HEK293 (cell line): Measurements from ENCODE around the gene PIF1.

ENCODE experiments used
- CTCF ChIA-PET: fragments of 350-600 bp; formaldehyde crosslinking; extraction: SDS; loops from one replicate; lab custom pipeline; 2021; ENCODE audit warnings: antibody characterized with exemption; lab: Yijun Ruan, JAX
- POLR2A ChIA-PET: fragments of 300-600 bp; formaldehyde crosslinking; extraction: SDS; loops from one replicate; lab custom pipeline; 2020; ENCODE audit warnings: antibody characterized with exemption, inconsistent platforms; lab: Yijun Ruan, JAX
- H3K27ac ChIP-seq: fragments of 200-500 bp; sonication (Bioruptor generic); 2 replicates; pipeline ENCODE4 v1.5.1; 2014; ENCODE audit warnings: low read depth, low read length, control low read depth, inconsistent platforms; ENCODE audit errors: extremely low read depth
- H3K36me3 ChIP-seq, 2 experiments: fragments of 200-500 bp in 1 of 2; sonication (Bioruptor generic) in 1 of 2; 1 replicate in 1 of 2; 2 replicates in 1 of 2; pipeline ENCODE4 v1.5.1; 2014 to 2017; ENCODE audit warnings: inconsistent platforms in 2 of 2, low read length in 2 of 2; ENCODE audit not compliant: control insufficient read depth in 2 of 2, insufficient read depth in 1 of 2
- H3K4me1 ChIP-seq: fragments of 200-500 bp; sonication (Bioruptor generic); 2 replicates; pipeline ENCODE4 v1.5.1; 2014; ENCODE audit warnings: mild to moderate bottlenecking, low read length, inconsistent platforms; ENCODE audit not compliant: control insufficient read depth, insufficient read depth
- H3K4me3 ChIP-seq: 2 replicates; pipeline ENCODE4 v1.5.1; 2011; ENCODE audit warnings: low read depth, mild to moderate bottlenecking, control low read depth, low read length, moderate library complexity
- H3K9me3 ChIP-seq: fragments of 200-500 bp; sonication (Bioruptor generic); 2 replicates; pipeline ENCODE4 v1.5.1; 2014; ENCODE audit warnings: low read depth, low read length, inconsistent platforms; ENCODE audit not compliant: control insufficient read depth, insufficient read depth
- GLIS1 ChIP-seq: fragments of 450-650 bp; formaldehyde crosslinking; IDR thresholded peaks from 2 replicates; pipeline ENCODE4 v1.5.1; 2016; ENCODE audit warnings: missing biosample characterization, missing genetic modification characterization
- KLF8 ChIP-seq: fragments of 450-650 bp; formaldehyde crosslinking; IDR thresholded peaks from 2 replicates; pipeline ENCODE4 v1.5.1; 2016; ENCODE audit warnings: missing biosample characterization, missing genetic modification characterization
- PATZ1 ChIP-seq: fragments of 450-650 bp; formaldehyde crosslinking; IDR thresholded peaks from 2 replicates; pipeline ENCODE4 v1.5.1; 2016; ENCODE audit warnings: missing biosample characterization, missing genetic modification characterization
- PRDM1 ChIP-seq: fragments of 450-650 bp; formaldehyde crosslinking; IDR thresholded peaks from 2 replicates; pipeline ENCODE4; 2016; ENCODE audit warnings: missing biosample characterization, missing genetic modification characterization
- REST ChIP-seq: fragments of 450-650 bp; formaldehyde crosslinking; IDR thresholded peaks from 2 replicates; pipeline ENCODE4 v1.5.1; 2016; ENCODE audit warnings: missing biosample characterization, missing genetic modification characterization
- SP3 ChIP-seq: fragments of 450-650 bp; formaldehyde crosslinking; IDR thresholded peaks from 2 replicates; pipeline ENCODE4 v1.5.1; 2016; ENCODE audit warnings: missing biosample characterization, missing genetic modification characterization
- ZBTB21 ChIP-seq: fragments of 450-650 bp; formaldehyde crosslinking; IDR thresholded peaks from 2 replicates; pipeline ENCODE4 v1.5.1; 2017; ENCODE audit warnings: missing biosample characterization, missing genetic modification characterization
- ZIC2 ChIP-seq: fragments of 450-650 bp; formaldehyde crosslinking; IDR thresholded peaks from 2 replicates; pipeline ENCODE4 v1.5.1; 2016; ENCODE audit warnings: missing biosample characterization, missing genetic modification characterization
- ZNF184 ChIP-seq: fragments of 450-650 bp; IDR thresholded peaks from 2 replicates; pipeline ENCODE4 v1.5.1; 2018; ENCODE audit warnings: missing biosample characterization, mild to moderate bottlenecking, missing genetic modification characterization
- ZNF223 ChIP-seq: fragments of 450-650 bp; formaldehyde crosslinking; IDR thresholded peaks from 2 replicates; pipeline ENCODE4 v1.5.1; 2016; ENCODE audit warnings: missing biosample characterization, missing genetic modification characterization
- ZNF341 ChIP-seq: fragments of 450-650 bp; formaldehyde crosslinking; IDR thresholded peaks from 2 replicates; pipeline ENCODE4; 2016; ENCODE audit warnings: low read depth, missing biosample characterization, missing genetic modification characterization
- ZNF394 ChIP-seq: fragments of 450-650 bp; formaldehyde crosslinking; IDR thresholded peaks from 2 replicates; pipeline ENCODE4 v1.5.1; 2016; ENCODE audit warnings: missing biosample characterization, missing genetic modification characterization, mild to moderate bottlenecking, moderate library complexity, borderline replicate concordance
- ZNF433 ChIP-seq: fragments of 450-650 bp; formaldehyde crosslinking; IDR thresholded peaks from 2 replicates; pipeline ENCODE4 v1.5.1; 2016; ENCODE audit warnings: missing biosample characterization, missing genetic modification characterization, low read depth
- ZNF660 ChIP-seq: fragments of 450-650 bp; IDR thresholded peaks from 2 replicates; pipeline ENCODE4 v1.5.1; 2018; ENCODE audit warnings: missing biosample characterization, mild to moderate bottlenecking, missing genetic modification characterization
- ZNF677 ChIP-seq: fragments of 450-650 bp; IDR thresholded peaks from 2 replicates; pipeline ENCODE4 v1.5.0; 2018; ENCODE audit warnings: missing biosample characterization, mild to moderate bottlenecking, missing genetic modification characterization, moderate library complexity
- ZNF747 ChIP-seq: fragments of 450-650 bp; formaldehyde crosslinking; IDR thresholded peaks from 2 replicates; pipeline ENCODE4 v1.5.1; 2016; ENCODE audit warnings: missing biosample characterization, missing genetic modification characterization
- TF ChIP-seq, protein P1 (sequence below): fragments of 450-650 bp; formaldehyde crosslinking; IDR thresholded peaks from 2 replicates; pipeline ENCODE4 v1.5.1; 2017; ENCODE audit warnings: missing biosample characterization, missing genetic modification characterization

Gene PIF1

GRCh38 chr15:64865998-64866520 lies 40.6 kb upstream of the PIF1 start (continued):
- TF ChIP-seq KLF8 (no peak), ZNF184 (tag by site-specific recombination) (no peak), ZNF747 (no peak), ZNF433 (tag by site-specific recombination) (no peak), ZBTB21 (peak; percentile 76), ZNF660 (tag by site-specific recombination) (0 out of 2 replicates have a peak, but pooled peaks have one; percentile 37), SP3 (no peak), ZIC2 (tag by site-specific recombination) (peak; percentile 71), ZNF223 (tag by site-specific recombination) (no peak), REST (no peak), PRDM1 (tag by site-specific recombination) (no peak), PATZ1 (tag by site-specific recombination) (peak; percentile 18; the same call in 1 of the 2 replicates)
- TF ChIP-seq, protein P1, sequence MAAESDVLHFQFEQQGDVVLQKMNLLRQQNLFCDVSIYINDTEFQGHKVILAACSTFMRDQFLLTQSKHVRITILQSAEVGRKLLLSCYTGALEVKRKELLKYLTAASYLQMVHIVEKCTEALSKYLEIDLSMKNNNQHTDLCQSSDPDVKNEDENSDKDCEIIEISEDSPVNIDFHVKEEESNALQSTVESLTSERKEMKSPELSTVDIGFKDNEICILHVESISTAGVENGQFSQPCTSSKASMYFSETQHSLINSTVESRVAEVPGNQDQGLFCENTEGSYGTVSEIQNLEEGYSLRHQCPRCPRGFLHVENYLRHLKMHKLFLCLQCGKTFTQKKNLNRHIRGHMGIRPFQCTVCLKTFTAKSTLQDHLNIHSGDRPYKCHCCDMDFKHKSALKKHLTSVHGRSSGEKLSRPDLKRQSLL: no peak

DNA sequence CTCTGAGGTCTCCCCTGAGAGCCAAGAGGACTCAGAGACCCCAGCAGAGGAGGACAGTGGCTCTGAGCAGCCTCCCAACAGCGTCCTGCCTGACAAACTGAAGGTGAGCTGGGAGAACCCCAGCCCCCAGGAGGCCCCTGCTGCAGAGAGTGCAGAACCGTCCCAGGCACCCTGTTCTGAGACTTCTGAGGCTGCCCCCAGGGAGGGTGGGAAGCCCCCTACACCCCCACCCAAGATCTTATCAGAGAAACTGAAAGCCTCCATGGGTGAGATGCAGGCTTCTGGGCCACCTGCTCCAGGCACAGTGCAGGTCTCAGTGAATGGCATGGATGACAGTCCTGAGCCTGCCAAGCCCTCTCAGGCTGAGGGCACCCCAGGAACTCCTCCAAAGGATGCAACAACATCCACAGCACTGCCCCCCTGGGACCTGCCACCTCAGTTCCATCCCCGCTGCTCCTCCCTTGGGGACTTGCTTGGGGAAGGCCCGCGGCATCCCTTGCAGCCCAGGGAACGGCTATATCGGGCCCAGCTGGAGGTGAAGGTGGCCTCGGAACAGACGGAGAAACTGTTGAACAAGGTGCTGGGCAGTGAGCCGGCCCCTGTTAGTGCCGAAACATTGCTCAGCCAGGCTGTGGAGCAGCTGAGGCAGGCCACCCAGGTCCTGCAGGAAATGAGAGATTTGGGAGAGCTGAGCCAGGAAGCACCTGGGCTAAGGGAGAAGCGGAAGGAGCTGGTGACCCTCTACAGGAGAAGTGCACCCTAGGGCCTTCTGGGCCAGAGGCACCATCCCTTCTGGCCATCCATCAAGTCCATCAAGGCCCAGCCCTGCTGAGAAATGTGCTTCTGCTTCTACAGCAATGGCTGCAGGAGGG lies 39.9 kb upstream of the PIF1 start:
- peaks cover 0 to 17% of the 10 kb centered on the region in 2 experiments; a peak in 1 of 3 replicates for H3K36me3 ChIP-seq
- ChIA-PET CTCF (interaction anchor here (0.6 kb wide), 1 partner anchor 196 kb away, joined by 3 read pairs; no protein-coding TSS in a partner anchor), POLR2A (interaction anchor here (1.2 kb wide), 1 partner anchor 40 kb away, joined by 3 read pairs; the partner anchor contains the start of gene PIF1)
- H3K4me3 ChIP-seq: no peak overlapping the region
- no peaks in the 10 kb centered on the region for H3K4me1 ChIP-seq
- H3K9me3 ChIP-seq: no peaks in the 10 kb centered on the region
- TF ChIP-seq ZNF341 (no peak), GLIS1 (peak; percentile 26), ZNF394 (tag by site-specific recombination) (peak; percentile 75; the same call in 1 of the 2 replicates)
- TF ChIP-seq, all 188 proteins: peak for 2
- no peak overlapping the region for H3K27ac ChIP-seq

DNA sequence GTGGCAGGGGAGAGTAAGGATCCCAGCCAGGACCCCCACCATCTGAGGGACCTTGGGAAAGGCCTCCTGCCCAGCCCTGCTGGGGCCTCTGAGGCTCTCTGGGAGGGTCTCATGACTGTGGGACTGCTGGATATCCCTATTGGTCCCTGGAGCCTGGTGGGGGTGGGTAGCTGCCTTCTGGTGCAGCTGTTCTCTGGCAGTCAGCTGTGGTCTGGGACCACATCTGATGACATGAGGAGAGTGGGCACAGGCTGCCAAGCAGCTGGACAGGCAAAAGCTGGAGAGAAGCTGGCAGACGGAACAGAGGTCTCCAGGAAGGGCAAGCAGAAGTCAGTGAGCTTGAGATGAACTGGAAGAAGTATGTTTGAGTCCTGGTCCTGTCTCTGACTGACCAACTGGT lies 38.6 kb upstream of the PIF1 start:
- Histone ChIP-seq H3K27ac (no peak overlapping the region), H3K4me3 (no peak overlapping the region)
- TF ChIP-seq GLIS1 (0 out of 2 replicates have a peak, but pooled peaks have one; percentile 6), ZNF677 (tag by site-specific recombination) (no peak)
- TF ChIP-seq, all 188 proteins: peak for 1
- Histone ChIP-seq H3K4me1 (no peaks in the 10 kb centered on the region), H3K9me3 (no peaks in the 10 kb centered on the region), H3K36me3 (peaks cover 0 to 30% of the 10 kb centered on the region in 2 experiments; a peak in 1 of 3 replicates)
- ChIA-PET POLR2A (interaction anchor here (0.6 kb wide), 1 partner anchor 34 kb away, joined by 3 read pairs; no protein-coding TSS in a partner anchor), CTCF (no interaction called here)
